ENCODE results near the gene TRIM71.

The TRIM71 gene

DNA sequence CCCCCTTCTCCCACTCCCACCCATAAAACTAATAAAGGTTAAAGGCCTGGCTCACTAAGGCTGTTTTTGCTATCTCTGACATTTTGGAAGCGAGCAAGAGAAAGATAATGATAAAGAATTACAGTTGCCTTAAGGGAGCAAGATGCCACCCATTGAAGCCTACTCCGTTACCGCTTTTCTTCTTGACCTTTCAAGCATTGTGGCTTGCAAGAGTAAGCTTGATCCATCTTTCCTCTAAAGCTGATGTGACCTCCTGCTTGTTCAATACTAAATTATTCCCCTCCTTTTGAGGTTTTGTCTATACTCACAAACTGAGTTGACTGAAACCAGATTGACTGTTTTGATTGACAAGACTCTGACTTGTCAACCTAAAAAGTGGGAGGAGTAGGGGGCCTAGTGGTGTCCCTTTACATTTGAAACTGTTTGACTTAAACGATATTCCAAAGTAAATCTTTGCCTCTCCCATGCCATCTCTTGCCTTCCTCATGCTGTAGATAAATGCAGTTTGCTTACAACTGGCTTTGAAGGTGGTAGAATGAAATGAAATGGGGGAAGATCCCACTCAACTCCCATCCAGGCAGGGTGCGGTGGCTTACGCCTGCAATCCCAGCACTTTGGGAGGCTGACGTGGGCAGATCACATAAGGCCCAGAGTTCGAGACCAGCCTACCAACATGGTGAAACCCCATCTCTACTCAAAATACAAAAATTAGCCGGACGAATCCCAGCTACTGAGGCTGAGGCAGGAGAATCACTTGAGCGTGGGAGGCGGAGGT, 8.0 kb downstream of the TRIM71 start:
- Histone ChIP-seq H4K20me1 (ENCODE audit: insufficient read depth, low read length) (no peaks in the 10 kb centered on the region), H3K4me1 (ENCODE audit: insufficient read depth, low read length) (no peaks in the 10 kb centered on the region), H3K4me2 (ENCODE audit: insufficient read depth, low read length) (no peak overlapping the region), H2AFZ (ENCODE audit: low read depth, low read length) (no peak overlapping the region), H3K79me2 (ENCODE audit: insufficient read depth, low read length) (peaks cover 5% of the 10 kb centered on the region; the same call in 1 of the 2 replicates), H3K4me3 (ENCODE audit: low read depth in 1 of 2, low read length in 2 of 2) (no peak overlapping the region), H3K9ac (ENCODE audit: low read depth, low read length) (no peak overlapping the region), H3K27ac (ENCODE audit: low read length) (no peak overlapping the region), H3K27me3 (ENCODE audit: insufficient read depth, low read length, poor library complexity) (no peaks in the 10 kb centered on the region), H3K36me3 (ENCODE audit: insufficient read depth, low read length) (no peaks in the 10 kb centered on the region), H3K9me3 (ENCODE audit: insufficient read depth, low read length, severe bottlenecking) (no peaks in the 10 kb centered on the region)
- DNase-seq (no peak), ATAC-seq (ENCODE audit: insufficient read depth, low read depth) (no peak)
- TF ChIP-seq, protein P1, sequence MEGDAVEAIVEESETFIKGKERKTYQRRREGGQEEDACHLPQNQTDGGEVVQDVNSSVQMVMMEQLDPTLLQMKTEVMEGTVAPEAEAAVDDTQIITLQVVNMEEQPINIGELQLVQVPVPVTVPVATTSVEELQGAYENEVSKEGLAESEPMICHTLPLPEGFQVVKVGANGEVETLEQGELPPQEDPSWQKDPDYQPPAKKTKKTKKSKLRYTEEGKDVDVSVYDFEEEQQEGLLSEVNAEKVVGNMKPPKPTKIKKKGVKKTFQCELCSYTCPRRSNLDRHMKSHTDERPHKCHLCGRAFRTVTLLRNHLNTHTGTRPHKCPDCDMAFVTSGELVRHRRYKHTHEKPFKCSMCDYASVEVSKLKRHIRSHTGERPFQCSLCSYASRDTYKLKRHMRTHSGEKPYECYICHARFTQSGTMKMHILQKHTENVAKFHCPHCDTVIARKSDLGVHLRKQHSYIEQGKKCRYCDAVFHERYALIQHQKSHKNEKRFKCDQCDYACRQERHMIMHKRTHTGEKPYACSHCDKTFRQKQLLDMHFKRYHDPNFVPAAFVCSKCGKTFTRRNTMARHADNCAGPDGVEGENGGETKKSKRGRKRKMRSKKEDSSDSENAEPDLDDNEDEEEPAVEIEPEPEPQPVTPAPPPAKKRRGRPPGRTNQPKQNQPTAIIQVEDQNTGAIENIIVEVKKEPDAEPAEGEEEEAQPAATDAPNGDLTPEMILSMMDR (IDR thresholded peaks at IDR 0.05; ENCODE audit: borderline replicate concordance, extremely low read depth, low read length, poor library complexity, severe bottlenecking) = no peak

DNA sequence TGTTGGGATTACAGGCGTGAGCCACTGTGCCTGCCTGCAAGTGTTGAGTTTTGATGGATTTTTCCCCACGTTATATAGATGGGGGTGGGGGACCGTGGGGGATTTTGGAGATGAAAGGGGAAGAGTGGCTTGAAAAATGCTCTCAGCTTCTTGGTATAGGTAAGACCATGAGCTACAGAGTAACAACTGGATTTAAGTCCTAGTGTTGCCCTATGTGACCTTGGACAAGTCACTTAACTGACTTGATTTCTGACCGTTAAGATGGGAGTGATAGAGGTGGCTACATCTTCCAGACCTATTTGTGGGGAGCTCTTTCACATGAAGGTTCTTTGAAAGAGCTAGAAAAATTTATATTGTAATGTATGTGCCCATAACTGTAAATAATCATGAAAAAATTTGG, 13.3 kb downstream of the TRIM71 start:
- H2AFZ ChIP-seq (ENCODE audit: low read depth, low read length) = no peak overlapping the region
- H3K27ac ChIP-seq (ENCODE audit: low read length) = no peak overlapping the region
- H3K79me2 ChIP-seq (ENCODE audit: insufficient read depth, low read length) = peaks cover 2% of the 10 kb centered on the region; the same call in 1 of the 2 replicates
- DNase-seq (no peak), ATAC-seq (ENCODE audit: insufficient read depth, low read depth) (no peak)
- H3K9me3 ChIP-seq (ENCODE audit: insufficient read depth, low read length, severe bottlenecking) = no peaks in the 10 kb centered on the region
- no peaks in the 10 kb centered on the region for H3K4me1 ChIP-seq (ENCODE audit: insufficient read depth, low read length)
- H3K36me3 ChIP-seq (ENCODE audit: insufficient read depth, low read length) = no peaks in the 10 kb centered on the region
- H3K4me2 ChIP-seq (ENCODE audit: insufficient read depth, low read length) = no peak overlapping the region
- H3K4me3 ChIP-seq (ENCODE audit: low read depth in 1 of 2, low read length in 2 of 2) = no peak overlapping the region
- TF ChIP-seq, protein P1 (IDR thresholded peaks at IDR 0.05; ENCODE audit: borderline replicate concordance, extremely low read depth, low read length, poor library complexity, severe bottlenecking) = no peak
- TF ChIP-seq EZH2 (IDR thresholded peaks at IDR 0.05; ENCODE audit: borderline replicate concordance, low read depth, low read length, severe bottlenecking) = no peak
- H3K9ac ChIP-seq (ENCODE audit: low read depth, low read length) = no peak overlapping the region
- no peaks in the 10 kb centered on the region; the same call in 1 of the 2 replicates for H4K20me1 ChIP-seq (ENCODE audit: insufficient read depth, low read length)
- H3K27me3 ChIP-seq (ENCODE audit: insufficient read depth, low read length, poor library complexity) = no peaks in the 10 kb centered on the region

DNA sequence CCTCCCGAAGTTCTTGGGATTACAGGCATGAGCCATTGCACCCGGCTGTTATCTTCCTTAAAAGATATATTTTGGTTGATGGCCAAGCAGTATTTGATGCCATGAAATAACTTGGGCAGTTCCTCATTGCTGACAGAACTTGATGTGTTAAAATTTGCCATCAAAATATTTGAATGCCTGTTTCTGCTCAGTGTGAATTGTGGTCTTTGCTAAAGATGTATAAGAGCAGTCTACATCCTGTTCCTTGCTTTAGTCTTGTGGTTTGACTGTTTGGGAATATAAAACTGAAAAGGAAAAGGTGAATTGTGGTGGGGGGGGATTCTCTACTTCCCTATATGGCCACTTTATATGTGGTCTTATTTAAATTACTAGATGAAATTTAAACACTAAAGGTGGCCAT, 14.0 kb downstream of the TRIM71 start:
- Histone ChIP-seq H3K4me3 (ENCODE audit: low read depth in 1 of 2, low read length in 2 of 2) (no peak overlapping the region), H3K79me2 (ENCODE audit: insufficient read depth, low read length) (peaks cover 2% of the 10 kb centered on the region; the same call in 1 of the 2 replicates), H3K27ac (ENCODE audit: low read length) (no peak overlapping the region), H3K36me3 (ENCODE audit: insufficient read depth, low read length) (no peaks in the 10 kb centered on the region), H3K9me3 (ENCODE audit: insufficient read depth, low read length, severe bottlenecking) (no peaks in the 10 kb centered on the region), H3K4me1 (ENCODE audit: insufficient read depth, low read length) (no peaks in the 10 kb centered on the region), H3K9ac (ENCODE audit: low read depth, low read length) (no peak overlapping the region), H4K20me1 (ENCODE audit: insufficient read depth, low read length) (no peaks in the 10 kb centered on the region; the same call in 1 of the 2 replicates), H3K27me3 (ENCODE audit: insufficient read depth, low read length, poor library complexity) (no peaks in the 10 kb centered on the region), H2AFZ (ENCODE audit: low read depth, low read length) (no peak overlapping the region), H3K4me2 (ENCODE audit: insufficient read depth, low read length) (no peak overlapping the region)
- no peak for TF ChIP-seq EZH2 (IDR thresholded peaks at IDR 0.05; ENCODE audit: borderline replicate concordance, low read depth, low read length, severe bottlenecking)
- TF ChIP-seq, protein P1 (IDR thresholded peaks at IDR 0.05; ENCODE audit: borderline replicate concordance, extremely low read depth, low read length, poor library complexity, severe bottlenecking) = no peak
- DNase-seq (no peak), ATAC-seq (ENCODE audit: insufficient read depth, low read depth) (no peak)

Data from DND-41 (cell line).